Measurements from ENCODE around the gene COL4A1.

GRCh38 chr13:110340812-110341444, 34.0 kb upstream of the COL4A1 start:
- no peak for TF ChIP-seq CTCF (IDR thresholded peaks at IDR 0.05; ENCODE audit: insufficient read depth, low read depth, low read length)
- no peak for TF ChIP-seq EZH2 (IDR thresholded peaks at IDR 0.05; ENCODE audit: insufficient read depth, low read length)
